ENCODE measurements around the gene PRTFDC1.

GRCh38 chr10:24983130-24983529 lies 30.7 kb upstream of the PRTFDC1 start:
- TF ChIP-seq, protein P1, sequence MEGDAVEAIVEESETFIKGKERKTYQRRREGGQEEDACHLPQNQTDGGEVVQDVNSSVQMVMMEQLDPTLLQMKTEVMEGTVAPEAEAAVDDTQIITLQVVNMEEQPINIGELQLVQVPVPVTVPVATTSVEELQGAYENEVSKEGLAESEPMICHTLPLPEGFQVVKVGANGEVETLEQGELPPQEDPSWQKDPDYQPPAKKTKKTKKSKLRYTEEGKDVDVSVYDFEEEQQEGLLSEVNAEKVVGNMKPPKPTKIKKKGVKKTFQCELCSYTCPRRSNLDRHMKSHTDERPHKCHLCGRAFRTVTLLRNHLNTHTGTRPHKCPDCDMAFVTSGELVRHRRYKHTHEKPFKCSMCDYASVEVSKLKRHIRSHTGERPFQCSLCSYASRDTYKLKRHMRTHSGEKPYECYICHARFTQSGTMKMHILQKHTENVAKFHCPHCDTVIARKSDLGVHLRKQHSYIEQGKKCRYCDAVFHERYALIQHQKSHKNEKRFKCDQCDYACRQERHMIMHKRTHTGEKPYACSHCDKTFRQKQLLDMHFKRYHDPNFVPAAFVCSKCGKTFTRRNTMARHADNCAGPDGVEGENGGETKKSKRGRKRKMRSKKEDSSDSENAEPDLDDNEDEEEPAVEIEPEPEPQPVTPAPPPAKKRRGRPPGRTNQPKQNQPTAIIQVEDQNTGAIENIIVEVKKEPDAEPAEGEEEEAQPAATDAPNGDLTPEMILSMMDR (IDR thresholded peaks at IDR 0.05 in 4 of 5, conservative IDR thresholded peaks at IDR 0.05 in 1 of 5) = no peak
- TF ChIP-seq POLR2A (IDR thresholded peaks at IDR 0.05) = no peak
